H1 (cell line): ENCODE measurements around the gene HOXB7. TPM values are rescaled to one million over a fixed set of nuclear protein-coding genes. Genes with fewer than 3 reads are reported as not detected.

Experiments used
- polyA plus RNA-seq, 7 experiments: library from polyadenylated mRNA; depleted of rRNA in 3 of 7; stranded (reverse) in 5 of 7; unstranded in 2 of 7; fragments of >200 nt in 5 of 7; fragments of 200-250 nt in 2 of 7; gene quantifications; 1 replicate in 5 of 7; 2 replicates in 1 of 7; 4 replicates in 1 of 7; pipeline versions ENCODE4 v1.2.1 to v1.2.3, GENCODE V29; 2011 to 2013; ENCODE audit warnings: missing spikeins in 2 of 7, mixed read lengths in 2 of 7
- total RNA-seq: library from RNA; stranded (reverse); fragmentation: NEBNext Ultra II Directional; extraction: Animal tissue kit (Norgen Biotek cat#: 25700); gene quantifications from 2 replicates; pipeline ENCODE4 v1.2.1, GENCODE V29; 2021
- TF ChIP-seq, protein P1 (sequence below): IDR thresholded peaks from 2 replicates; pipeline ENCODE4 v1.6.1; 2011; ENCODE audit warnings: low read depth, mild to moderate bottlenecking, low read length; ENCODE audit not compliant: insufficient read depth

The HOXB7 gene
- total and polyA plus RNA-seq, 2 of the 8 experiments (the other 6 are each of a cell fraction or from before 2014, with no cell fraction given), result not detected

DNA sequence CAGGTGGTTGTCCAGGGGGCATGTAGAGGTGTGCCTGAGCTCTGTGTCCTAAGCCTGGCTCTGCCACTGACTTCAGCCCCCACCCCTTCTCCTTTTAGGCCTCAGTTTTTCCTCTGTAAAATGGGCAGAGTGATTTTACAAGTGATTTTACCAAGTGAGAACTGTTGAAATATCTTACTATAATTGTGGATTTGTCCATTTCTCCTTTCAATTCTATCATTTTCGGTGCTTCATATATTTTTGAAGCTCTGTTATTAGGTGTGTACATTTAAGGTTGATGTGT is 37.1 kb upstream of the HOXB7 start (continued):
- TF ChIP-seq, protein P1, sequence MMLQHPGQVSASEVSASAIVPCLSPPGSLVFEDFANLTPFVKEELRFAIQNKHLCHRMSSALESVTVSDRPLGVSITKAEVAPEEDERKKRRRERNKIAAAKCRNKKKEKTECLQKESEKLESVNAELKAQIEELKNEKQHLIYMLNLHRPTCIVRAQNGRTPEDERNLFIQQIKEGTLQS, result no peak
